ENCODE data around the gene MYBBP1A. TPM values are rescaled to one million over a fixed set of nuclear protein-coding genes. Genes with fewer than 3 reads are reported as not detected.

Gene MYBBP1A
- polyA plus RNA-seq, 2 of the 4 experiments (the other 2 are of a cell fraction): 42.9 to 95.1 TPM

DNA sequence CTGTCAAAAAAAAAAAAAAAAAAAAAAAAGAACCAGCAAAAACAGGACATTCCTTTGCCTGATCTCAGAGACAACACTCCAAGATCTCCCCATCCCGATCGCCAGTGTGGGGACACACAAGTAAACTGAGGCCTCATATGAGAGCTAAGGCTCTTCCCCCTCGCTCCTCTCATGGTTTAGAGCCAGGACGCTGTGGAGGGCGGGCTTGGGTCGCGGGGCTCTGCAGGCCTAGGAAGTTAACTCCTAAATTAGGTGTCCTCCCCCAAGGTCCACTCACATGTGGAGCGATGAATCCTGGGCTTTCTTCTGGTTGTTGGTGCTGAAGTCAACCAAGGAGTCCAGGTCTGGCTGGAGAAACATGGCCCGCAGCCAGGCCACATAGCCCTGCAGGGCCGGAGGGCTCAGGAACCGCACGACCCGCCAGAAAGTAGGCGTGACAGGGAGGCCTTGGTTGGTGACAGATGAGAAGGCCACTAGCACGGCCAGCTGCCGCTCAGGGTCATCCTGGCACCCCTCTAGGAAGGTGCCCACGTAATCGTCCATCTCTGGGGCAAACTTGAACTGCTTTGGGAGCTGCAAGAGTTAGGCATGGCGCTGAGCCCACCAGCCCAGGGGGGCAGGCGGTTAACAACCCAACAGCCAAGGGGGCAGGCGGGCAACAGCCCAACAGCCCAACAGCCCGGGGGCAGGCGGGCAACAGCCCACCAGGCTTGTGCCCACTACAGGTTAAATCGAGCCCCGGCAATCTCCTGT is 5.2 kb downstream of the MYBBP1A start:
- no peak overlapping the region for H3K27ac ChIP-seq
- H3K4me2 ChIP-seq: no peak overlapping the region
- CTCF ChIA-PET: interaction anchor here (1.0 to 13.0 kb wide), 7 partner anchors 9 to 129 kb away, joined by 3 to 99 read pairs (median 5); no protein-coding TSS in a partner anchor
- H3K4me1 ChIP-seq: peaks cover 23% of the 10 kb centered on the region
- DNase-seq (ENCODE audit: low read depth in 1 of 2, low spot score in 1 of 2) (no peak), FAIRE-seq (no peak), ATAC-seq (no peak)
- no peaks in the 10 kb centered on the region for H3K9me3 ChIP-seq
- H3K4me3 ChIP-seq: no peak overlapping the region
- WGBS (ENCODE audit: missing lambda C conversion rate): 92% methylated on average over 23 of the region's 25 CpGs
- POLR2A ChIA-PET: interaction anchor here (0.6 kb wide), 4 partner anchors 52 to 585 kb away, joined by 3 to 7 read pairs (median 5); no protein-coding TSS in a partner anchor
- TF ChIP-seq HOXA7 (CRISPR knock-in tag; IDR thresholded peaks at IDR 0.05): no peak
- TF ChIP-seq, protein P1, sequence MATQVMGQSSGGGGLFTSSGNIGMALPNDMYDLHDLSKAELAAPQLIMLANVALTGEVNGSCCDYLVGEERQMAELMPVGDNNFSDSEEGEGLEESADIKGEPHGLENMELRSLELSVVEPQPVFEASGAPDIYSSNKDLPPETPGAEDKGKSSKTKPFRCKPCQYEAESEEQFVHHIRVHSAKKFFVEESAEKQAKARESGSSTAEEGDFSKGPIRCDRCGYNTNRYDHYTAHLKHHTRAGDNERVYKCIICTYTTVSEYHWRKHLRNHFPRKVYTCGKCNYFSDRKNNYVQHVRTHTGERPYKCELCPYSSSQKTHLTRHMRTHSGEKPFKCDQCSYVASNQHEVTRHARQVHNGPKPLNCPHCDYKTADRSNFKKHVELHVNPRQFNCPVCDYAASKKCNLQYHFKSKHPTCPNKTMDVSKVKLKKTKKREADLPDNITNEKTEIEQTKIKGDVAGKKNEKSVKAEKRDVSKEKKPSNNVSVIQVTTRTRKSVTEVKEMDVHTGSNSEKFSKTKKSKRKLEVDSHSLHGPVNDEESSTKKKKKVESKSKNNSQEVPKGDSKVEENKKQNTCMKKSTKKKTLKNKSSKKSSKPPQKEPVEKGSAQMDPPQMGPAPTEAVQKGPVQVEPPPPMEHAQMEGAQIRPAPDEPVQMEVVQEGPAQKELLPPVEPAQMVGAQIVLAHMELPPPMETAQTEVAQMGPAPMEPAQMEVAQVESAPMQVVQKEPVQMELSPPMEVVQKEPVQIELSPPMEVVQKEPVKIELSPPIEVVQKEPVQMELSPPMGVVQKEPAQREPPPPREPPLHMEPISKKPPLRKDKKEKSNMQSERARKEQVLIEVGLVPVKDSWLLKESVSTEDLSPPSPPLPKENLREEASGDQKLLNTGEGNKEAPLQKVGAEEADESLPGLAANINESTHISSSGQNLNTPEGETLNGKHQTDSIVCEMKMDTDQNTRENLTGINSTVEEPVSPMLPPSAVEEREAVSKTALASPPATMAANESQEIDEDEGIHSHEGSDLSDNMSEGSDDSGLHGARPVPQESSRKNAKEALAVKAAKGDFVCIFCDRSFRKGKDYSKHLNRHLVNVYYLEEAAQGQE (IDR thresholded peaks at IDR 0.05): no peak
- TF ChIP-seq KDM1A (IDR thresholded peaks at IDR 0.05; ENCODE audit: low read depth): no peak
- TF ChIP-seq NR3C1 (IDR thresholded peaks at IDR 0.05): no peak
- TF ChIP-seq ZFP36 (IDR thresholded peaks at IDR 0.05; ENCODE audit: borderline replicate concordance, partially characterized antibody): no peak
- TF ChIP-seq TFCP2L1 (CRISPR knock-in tag; IDR thresholded peaks at IDR 0.05): no peak
- TF ChIP-seq ZNF302 (CRISPR knock-in tag; IDR thresholded peaks at IDR 0.05): no peak
- TF ChIP-seq, protein P2, sequence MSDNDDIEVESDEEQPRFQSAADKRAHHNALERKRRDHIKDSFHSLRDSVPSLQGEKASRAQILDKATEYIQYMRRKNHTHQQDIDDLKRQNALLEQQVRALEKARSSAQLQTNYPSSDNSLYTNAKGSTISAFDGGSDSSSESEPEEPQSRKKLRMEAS (IDR thresholded peaks at IDR 0.05): no peak
- TF ChIP-seq NPAS2 (CRISPR knock-in tag; IDR thresholded peaks at IDR 0.05; ENCODE audit: borderline replicate concordance): no peak
- TF ChIP-seq SMC3 (IDR thresholded peaks at IDR 0.05): no peak
- no peak for TF ChIP-seq MAZ (IDR thresholded peaks at IDR 0.05; ENCODE audit: borderline replicate concordance, low read depth, low read length)
- TF ChIP-seq HOXB13 (CRISPR knock-in tag; IDR thresholded peaks at IDR 0.05; ENCODE audit: low read depth): no peak
- no peak for TF ChIP-seq MYC (IDR thresholded peaks at IDR 0.05; ENCODE audit: borderline replicate concordance, low read length)
- TF ChIP-seq, protein P3, sequence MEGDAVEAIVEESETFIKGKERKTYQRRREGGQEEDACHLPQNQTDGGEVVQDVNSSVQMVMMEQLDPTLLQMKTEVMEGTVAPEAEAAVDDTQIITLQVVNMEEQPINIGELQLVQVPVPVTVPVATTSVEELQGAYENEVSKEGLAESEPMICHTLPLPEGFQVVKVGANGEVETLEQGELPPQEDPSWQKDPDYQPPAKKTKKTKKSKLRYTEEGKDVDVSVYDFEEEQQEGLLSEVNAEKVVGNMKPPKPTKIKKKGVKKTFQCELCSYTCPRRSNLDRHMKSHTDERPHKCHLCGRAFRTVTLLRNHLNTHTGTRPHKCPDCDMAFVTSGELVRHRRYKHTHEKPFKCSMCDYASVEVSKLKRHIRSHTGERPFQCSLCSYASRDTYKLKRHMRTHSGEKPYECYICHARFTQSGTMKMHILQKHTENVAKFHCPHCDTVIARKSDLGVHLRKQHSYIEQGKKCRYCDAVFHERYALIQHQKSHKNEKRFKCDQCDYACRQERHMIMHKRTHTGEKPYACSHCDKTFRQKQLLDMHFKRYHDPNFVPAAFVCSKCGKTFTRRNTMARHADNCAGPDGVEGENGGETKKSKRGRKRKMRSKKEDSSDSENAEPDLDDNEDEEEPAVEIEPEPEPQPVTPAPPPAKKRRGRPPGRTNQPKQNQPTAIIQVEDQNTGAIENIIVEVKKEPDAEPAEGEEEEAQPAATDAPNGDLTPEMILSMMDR (IDR thresholded peaks at IDR 0.05): no peak
- no peak for TF ChIP-seq RAD21 (conservative IDR thresholded peaks at IDR 0.05 in 1 of 2, IDR thresholded peaks at IDR 0.05 in 1 of 2)
- no peak for TF ChIP-seq CBX8 (IDR thresholded peaks at IDR 0.05)
- TF ChIP-seq, protein P4, sequence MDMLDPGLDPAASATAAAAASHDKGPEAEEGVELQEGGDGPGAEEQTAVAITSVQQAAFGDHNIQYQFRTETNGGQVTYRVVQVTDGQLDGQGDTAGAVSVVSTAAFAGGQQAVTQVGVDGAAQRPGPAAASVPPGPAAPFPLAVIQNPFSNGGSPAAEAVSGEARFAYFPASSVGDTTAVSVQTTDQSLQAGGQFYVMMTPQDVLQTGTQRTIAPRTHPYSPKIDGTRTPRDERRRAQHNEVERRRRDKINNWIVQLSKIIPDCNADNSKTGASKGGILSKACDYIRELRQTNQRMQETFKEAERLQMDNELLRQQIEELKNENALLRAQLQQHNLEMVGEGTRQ (IDR thresholded peaks at IDR 0.05): no peak
